Measurements from ENCODE around the gene PRODH.
"Not testable (repeated sequence)": the region's sequence is repeated elsewhere in the genome, so short reads cannot be mapped to it uniquely, and the experiment has no call there.

- TF ChIP-seq CTCF (IDR thresholded peaks at IDR 0.05) = peak; percentile 65 to 93 (median 80)
- not testable (repeated sequence) for TF ChIP-seq POLR2A, POLR2AphosphoS5 (IDR thresholded peaks at IDR 0.05)
These were observed 18.4 kb upstream of the PRODH start for GRCh38 chr22:18954303-18954989.

All from prostate gland (tissue), 2 donors.